GM18505 (cell line): ENCODE results near the gene C10orf120.

Experiments used
- ATAC-seq: cut with Tn5 transposase; IDR thresholded peaks from one replicate; pipeline ENCODE4 v1.9.1; 2021; ENCODE audit not compliant: unreplicated experiment
- POLR2A ChIP-seq: IDR thresholded peaks from 4 replicates; pipeline ENCODE4 v1.6.1; 2011; ENCODE audit warnings: borderline replicate concordance; ENCODE audit not compliant: insufficient read depth, insufficient read length; ENCODE audit errors: extremely low read depth

The C10orf120 gene

DNA sequence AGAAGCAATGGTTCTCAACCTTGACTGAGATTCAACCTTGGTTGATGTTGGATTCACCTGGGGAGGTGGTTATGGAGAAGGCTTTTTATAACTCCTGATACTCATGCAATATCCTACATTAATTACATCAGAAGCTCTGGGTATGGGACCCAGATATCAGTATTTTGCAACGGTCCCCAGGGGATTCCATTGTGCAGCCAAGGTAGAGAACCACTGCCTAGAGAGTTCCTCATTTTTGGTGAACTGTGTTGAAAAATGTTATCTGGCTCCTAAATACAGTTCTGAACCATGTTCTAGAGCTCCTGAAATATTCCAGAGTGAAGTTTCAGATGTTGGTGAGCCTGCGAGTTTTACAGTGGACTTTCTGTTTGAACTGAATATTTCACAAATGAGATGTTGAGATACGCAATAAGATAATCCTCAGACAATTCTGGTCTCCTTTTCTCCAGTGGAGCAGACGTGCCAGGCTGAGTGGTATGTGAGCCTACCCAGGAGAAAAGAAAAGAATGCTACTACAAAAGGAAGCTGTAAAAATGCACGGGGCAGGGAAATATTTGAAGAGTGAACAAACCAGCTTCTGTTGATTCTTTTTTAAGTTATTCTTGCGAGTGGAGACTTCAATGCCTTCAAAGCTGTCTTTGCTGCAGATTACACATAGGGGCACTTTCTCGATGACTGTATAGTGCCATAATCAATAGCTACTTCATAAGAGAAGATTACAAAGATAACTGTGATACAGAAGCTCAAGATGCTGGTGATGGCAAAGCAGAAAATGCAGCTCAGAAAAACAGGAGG lies 13.6 kb upstream of the C10orf120 start:
- no peak for ATAC-seq
- TF ChIP-seq POLR2A = no peak

DNA sequence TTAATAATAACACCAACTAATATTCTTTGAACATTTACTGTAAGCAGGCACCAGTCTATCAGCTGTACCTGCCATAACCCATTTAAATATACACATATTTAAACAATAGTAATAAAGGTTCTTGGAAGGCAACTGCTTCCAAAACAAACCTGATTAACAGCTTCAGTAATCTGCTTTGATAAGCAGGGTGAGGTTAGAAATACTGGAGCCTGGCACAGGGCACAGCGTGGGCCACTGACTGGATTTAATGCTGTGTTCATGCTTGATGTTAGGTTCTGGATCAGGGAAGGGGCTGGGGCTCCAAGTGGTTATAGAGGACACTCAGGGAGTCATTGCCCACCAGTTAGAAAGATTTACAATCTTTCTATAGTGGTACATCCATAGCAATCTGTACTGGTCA lies 10.9 kb upstream of the C10orf120 start:
- TF ChIP-seq POLR2A = no peak
- ATAC-seq = no peak

DNA sequence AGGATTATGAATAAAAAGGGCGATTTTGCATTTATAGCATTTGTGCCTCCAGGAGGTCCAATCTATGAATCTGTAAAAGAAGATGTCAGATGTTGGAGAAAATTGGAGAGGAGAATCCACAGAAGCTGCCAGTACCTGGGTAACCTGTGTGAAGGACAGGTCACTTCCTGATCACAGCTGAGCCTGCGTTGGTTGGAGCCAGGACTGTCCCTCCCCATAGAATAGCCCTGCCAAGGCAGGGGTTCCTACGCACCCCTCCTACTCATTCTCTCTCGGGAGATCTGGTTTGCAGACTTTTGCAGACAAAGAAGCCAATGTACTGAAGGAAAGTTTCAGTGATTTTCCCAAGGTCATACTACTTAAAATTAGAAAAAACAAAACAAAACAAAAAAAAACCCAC lies 10.3 kb upstream of the C10orf120 start:
- TF ChIP-seq POLR2A = no peak
- no peak for ATAC-seq

DNA sequence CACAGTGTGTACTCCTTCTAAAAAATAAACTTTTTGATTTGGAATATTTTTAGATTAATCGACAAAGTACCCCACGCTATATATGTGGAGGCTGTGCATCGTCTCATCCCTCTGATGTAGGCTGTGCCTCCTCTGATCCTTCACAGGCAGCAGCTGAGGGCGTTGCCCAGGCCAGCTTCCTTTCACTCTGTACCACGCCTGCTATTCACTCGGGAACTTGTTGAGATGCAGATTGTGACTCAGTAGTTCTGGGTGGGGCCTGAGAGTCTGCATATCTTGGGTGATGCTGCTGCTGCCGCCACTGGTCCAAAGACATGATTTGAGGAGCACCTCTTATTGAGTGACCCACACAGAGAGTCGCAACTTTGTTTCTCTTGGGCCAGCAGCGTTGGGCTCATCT lies 7.9 kb upstream of the C10orf120 start:
- no peak for TF ChIP-seq POLR2A
- no peak for ATAC-seq

DNA sequence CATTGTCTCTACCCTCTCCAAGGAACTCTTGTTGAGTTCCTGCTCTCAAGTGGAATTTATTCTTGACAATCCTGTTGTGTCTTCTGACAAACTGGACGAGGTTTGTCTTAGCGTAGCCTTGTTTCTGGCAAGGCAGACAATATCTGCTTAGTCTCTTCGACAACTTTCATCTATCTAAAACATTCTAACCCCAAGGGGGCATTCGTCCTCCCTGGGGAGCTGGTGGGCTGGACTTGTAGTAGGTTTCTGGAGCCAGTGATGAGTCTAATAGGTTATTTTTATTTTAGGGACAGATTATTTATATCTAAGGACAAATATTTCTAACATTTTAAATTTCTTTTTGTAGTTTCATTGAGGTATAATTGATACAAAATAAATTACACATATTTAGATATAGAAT lies 7.3 kb upstream of the C10orf120 start:
- ATAC-seq = no peak
- TF ChIP-seq POLR2A = no peak

DNA sequence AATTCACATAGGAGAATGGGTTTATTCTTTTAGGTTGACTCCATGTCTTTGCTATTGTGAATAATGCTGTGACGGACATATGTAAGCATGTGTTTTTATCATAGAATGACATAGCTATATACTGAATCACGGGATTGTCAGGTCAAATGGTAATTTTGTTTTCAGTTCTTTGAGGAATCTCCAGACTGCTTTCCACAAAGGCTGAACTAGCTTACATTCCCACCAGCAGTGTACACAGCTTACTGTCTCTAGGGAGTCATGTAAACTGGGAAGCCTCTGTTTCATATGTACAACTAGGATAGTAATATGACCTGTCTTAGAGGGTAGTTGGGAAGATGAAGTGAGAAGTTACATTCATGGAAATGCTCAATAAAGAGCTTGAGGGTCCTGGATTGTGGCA lies 6.8 kb upstream of the C10orf120 start:
- ATAC-seq = no peak
- no peak for TF ChIP-seq POLR2A

DNA sequence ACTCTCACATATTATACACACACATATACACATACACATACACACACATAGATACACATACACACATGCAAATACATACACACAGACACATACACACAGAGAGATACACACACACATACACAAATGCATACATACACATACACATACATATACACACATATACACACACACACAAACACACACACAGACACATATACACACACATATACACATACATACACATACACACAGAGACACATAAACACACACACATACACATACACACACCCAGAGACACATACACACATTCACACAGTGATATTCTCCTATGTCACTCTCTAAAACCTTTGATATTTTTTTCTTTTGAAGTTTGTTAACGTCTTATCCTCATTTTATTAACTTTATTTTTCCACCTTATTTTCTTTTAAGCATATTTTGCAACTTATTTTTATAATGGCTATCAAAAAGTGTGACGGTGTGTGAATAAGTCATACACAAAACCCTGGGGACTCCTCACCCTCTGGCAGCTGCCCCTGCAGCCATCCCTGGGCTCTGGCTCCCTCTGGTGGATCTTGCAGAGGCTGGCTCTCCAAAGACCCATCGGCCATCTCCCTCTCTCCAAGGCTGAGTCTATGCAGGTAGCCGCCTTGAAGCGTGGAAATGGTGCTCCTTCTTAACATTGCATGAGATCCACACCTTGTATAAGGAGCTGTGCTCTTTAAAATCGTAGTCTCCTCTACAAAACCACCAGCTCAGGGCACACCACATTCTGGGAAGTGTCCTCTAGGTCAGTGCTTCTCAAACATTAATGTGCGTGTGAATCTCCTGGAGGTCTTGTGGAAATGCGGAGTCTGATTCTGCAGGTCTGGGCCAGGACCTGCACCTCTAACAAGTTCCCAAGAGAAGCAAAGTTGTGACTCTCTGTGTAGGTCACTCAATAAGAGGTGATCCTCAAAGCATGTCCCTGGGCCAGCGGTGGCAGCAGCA lies 4.1 kb upstream of the C10orf120 start:
- no peak for TF ChIP-seq POLR2A
- no peak for ATAC-seq

DNA sequence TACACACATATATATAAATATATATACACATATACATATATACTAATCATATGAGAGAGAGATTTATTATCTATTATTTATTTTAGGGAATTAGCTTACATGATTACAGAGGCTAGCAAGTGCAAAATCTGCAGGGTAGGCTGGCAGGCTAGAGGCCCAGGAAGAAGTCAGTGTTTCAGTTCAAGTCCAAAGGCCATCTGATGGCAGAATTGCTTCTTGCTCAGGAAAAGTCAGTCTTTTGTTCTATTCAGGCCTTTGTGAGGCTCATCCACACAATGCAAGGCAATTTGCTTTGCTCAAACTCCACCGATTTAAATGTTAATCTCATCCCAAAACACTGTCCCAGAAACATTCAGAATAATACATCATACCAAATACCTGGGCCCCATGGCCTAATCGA lies 2.6 kb upstream of the C10orf120 start:
- no peak for ATAC-seq
- TF ChIP-seq POLR2A = no peak

DNA sequence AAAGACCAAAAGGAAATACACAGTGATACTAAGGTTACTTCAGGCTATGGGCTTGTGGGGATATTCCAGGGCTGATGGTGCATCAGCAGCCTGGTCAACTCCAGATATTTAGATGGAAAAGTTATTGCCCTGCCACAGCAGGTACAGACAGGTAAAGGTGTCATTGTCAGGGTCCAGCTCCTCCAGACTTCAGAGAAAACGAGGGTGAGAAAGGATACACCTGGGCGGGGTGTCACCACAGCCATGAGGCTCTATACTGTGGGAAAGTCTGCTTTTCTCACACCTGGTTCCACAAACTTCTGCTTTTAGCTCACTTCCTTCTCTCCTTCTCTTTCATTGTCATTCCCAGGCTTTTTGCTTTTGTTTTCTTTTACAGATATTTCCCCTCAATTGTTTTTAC lies 2.0 kb upstream of the C10orf120 start:
- ATAC-seq = no peak
- no peak for TF ChIP-seq POLR2A

DNA sequence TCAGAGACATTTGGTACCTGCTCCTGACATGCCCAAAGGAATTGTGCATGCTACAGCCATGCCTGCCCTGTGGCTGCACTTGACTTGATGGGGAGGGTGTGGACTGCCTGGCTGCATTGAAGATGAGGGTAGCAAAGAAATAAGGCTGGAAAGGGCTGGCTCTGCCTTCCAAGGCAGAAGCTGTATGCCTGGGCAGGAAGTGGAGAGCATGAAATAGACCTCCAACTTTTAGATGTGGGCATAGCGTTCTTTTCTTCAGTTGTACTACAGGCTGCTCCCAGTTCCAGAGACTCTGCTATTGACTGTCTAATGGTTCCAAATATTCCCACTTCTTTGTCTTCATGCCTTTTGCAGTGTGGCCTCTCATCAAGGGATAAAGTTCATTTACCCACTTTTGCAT lies 3.0 kb downstream of the C10orf120 start:
- ATAC-seq = no peak
- no peak for TF ChIP-seq POLR2A

DNA sequence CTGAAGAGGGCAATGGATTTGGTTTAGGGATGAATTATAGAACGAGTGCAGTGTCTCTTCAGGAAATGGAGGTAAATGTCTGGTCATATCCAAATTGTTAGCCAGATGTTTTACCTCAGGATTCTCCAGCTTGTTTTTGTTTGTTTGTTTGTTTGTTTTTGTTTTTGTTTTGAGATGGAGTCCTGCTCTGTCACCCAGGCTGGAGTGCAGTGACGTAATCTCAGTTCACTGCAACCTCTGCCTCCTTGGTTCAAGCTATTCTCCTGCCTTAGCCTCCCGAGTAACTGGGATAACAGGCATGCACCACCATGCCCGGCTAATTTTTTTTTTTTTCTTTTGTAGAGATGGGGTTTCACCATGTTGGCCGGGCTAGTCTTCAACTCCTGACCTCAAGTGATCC lies 6.9 kb downstream of the C10orf120 start:
- TF ChIP-seq POLR2A = no peak
- no peak for ATAC-seq

DNA sequence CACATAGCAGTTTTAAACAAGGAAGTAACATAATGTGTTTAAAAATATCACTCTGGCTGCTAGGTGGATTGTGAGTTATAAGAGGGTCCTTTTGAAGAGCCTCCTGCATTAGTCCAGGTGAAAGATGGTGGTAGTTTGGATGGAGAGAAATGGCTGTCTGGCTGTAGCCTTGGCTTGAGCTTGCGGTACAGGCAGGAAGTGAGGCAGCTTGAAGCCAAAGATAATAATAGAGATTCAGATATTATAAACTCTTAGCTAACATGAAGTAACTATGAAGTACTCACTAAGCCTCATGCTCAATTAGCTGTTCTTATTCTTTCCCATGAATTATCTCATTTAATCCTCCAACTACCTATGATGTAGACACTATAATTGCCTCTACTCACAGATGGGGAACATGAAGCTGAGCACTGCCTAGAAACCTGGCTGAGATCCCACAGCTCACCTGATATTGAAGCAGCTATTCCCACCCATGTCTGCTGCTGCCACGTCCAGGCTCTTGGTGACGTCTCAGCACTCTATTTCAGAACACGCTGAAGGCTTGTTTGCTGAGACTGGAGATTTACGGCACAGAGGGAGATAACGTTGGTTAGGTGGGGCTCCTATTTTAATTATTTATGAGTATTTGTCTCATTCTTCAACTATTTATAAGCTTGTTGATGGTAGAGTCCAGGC lies 10.4 kb downstream of the C10orf120 start:
- ATAC-seq = no peak

DNA sequence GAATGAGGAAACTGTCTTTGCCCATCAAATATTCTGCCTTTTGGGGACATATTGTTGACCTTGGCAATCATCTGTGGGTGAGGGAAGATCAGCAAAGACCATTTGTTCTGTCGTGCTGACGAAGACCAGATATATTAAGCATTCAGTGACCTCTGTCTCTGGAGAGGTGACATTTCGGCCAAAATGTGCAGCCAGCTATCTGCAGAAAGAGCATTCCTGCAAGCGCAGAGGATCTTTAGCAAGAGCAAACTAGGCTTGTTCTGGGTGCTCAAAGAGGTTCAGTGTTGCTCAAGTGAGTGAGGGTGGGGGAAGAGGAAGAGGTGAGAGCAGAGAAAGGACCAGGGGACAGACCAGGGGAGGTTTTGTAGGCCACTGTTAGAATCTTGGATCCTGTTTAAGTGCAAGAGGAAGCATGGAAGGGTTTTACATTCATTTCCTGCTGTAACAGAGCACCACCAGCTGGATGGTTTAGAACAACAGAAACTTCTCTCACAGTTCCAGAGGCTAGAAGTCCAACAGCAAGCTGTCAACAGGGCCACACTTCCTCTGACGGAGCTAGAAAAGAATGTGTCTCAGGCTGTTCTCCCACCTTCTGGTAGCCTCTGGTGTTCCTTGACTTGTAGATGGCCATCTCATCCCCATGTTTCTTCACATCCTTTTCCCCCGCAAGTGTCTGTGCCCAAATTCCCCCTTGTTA lies 11.2 kb downstream of the C10orf120 start:
- no peak for TF ChIP-seq POLR2A
- ATAC-seq = no peak

More for the DNA sequence above, 10.4 kb downstream of the C10orf120 start:
- no peak for TF ChIP-seq POLR2A

DNA sequence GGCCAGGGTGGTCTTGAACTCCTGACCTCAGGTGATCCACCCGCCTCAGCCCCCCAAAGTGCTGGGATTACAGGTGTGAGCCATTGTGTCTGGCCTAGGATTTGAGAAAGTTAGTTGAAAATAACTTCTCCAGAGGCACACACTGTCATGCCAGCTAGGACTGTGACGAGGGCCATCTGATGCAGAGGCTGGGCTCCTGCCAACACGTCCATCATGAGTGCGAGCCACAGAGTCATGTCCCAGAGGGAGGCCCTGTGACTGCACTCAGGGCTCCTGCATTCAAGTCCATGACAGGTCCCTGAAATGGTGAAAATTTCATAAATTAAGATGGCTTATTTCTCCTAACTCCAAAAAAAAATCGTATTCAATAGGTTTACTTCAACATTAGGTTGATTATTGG lies 17.1 kb downstream of the C10orf120 start:
- no peak for TF ChIP-seq POLR2A
- no peak for ATAC-seq

DNA sequence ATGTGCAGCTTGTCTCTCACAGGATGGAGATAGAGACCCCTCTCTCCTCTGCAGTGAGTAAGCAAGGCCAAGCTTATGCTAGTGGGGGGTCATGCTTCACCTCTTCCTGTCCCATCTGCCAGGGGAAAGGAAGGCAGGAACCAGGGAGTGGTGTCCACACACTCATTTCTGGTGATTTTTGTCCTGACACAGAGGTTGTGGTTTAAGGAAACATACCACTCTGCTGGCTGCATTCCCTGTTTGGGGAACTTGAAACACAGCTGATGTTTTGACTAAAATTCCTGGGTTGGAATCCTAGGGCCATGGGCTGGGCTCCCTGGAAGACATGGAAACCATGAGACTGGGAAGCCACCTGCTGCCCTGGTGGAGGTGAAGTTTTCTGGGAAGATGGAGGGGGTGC lies 21.4 kb downstream of the C10orf120 start:
- ATAC-seq = no peak
- TF ChIP-seq POLR2A = no peak
